Stimulated activated CD4-positive, alpha-beta T cell treated with anti-CD3 and anti-CD28 coated beads, TNF-alpha, amount 100 ng/mL, for 48 hours (primary cell): ENCODE measurements around the gene RNF26.
A peak's percentile ranks its signal among the peaks of the same experiment; 100 is the strongest.

Experiments
- DNase-seq, 3 donors: peaks; one replicate each; pipeline ENCODE4 v3.0.0-alpha.2; 2020; ENCODE audit warnings: low read depth in 3 of 3

RNF26 gene

GRCh38 chr11:119316016-119316728 is 18.2 kb upstream of the RNF26 start:
- DNase-seq: no peak

DNA sequence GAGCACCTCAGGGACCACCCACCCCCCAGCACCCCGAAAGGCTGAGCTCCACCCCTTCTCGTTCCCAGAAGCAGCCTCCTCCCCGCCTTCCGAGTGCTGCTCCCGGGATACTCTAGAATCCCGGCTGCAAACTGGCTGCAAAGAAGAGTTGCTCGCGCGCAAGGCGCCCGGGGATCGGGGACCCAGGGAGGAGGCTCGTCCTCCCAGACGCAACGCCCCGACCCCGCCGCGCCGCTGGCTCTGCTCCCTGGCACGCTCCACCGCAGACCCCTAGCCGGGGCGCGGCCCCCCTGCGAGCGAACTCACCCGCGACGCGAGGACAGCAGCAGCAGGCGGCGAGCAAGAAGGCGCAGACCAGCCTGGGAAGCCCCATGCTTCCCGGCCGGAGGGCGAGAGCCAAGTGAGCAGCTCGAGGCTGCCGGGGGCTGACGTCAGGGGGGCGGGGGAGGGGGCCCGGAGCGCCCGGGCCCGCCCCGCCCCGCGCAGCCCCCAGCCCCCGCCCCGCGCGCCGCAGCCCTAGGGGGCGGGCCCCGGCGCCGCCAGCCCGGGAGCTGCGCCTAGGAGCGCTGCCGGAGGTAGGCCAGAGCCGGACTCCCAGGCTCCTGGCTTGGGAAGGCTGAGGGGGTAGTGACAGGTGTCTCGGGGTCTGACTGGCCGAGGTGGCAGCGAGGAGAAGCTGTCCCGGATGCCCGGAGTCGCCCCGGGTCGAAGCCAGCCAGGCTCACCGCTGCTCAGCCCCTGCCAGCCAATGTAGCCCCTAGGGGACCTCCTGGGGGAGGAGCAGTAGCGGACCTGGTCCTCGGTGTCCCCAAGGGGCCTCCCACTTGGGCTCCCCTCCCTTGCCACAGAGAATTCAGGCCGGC is 17.4 kb upstream of the RNF26 start, which contains the start of gene MCAM:
TSS of gene MCAM (minus strand) at position 402 of the 863 bp plus-strand sequence. CDS start at position 373, 29 bp downstream.
- no peak for DNase-seq

DNA sequence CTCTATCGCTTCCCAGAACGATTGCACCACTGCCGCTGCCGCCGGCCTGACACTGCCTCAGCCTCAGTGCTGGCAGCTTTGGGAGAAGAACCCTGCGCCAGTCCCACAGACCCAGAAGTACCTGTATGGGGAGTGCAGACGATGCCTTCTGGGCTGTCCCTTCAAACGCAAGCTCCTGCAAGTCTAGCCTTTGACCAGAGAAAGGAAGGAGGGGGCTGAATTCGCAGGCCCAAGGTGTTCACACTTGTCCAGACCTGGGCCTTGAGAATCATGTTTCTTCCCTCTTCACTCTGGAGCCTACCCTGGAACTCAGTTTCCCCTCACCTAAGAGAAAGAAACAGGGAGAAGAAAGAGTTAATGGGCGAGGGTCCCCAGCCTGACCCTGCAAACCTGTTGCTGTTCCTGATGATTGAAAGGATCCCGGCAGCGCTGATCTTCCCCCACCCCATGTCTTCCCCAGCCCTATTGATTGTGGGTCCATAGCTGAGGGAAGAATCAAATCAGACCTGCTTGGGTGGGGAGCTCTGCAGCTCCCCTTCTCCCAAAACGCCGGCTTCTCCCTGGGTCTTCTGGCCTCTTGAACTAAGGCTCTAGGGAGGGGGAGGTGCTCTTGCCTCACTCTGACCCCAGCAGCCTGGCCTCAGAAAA is 16.6 kb upstream of the RNF26 start:
- no peak for DNase-seq

DNA sequence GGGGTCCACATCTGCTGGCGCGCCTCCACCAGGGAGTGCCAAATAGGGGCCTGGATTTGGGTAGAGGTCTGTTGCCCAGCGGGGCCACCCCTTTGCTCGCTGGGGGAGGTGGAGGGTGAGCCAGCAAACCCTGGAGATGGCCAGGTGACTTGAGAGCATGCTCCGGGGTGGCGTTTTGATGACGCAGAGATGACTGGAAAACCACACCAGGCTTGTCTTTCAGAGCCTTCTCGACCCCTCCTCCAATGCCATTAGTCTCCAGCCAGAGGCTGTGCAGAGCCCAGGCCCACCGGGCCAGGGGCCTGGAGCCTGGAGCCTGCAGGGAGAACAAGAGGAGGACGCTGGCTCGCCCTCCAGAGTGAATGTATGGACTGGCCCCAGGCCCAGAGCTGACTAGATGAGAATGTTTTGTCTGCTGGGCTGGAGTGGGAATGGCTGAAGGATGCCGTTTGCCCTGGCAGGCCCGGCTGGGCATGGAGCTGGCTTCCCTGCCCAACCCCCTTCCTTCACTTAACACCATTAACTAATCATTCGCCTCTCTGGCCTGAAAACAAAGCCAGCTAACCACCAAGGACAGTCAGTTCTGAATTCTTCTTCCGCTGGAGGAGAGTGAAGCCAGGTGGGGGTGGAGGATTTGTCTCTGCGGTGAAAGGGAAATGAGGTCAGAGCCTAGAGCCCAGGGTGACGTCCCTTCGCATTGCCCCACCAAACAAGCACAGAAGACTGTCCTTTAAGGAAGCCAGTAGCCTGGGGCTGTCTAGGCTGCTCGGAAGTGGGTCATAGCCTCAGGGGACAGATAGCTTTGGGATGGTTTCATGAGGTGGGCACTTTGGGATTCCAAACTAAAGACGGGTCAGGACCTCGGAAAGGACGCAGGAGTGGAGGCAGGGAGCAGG is 15.8 kb upstream of the RNF26 start:
- DNase-seq: no peak

DNA sequence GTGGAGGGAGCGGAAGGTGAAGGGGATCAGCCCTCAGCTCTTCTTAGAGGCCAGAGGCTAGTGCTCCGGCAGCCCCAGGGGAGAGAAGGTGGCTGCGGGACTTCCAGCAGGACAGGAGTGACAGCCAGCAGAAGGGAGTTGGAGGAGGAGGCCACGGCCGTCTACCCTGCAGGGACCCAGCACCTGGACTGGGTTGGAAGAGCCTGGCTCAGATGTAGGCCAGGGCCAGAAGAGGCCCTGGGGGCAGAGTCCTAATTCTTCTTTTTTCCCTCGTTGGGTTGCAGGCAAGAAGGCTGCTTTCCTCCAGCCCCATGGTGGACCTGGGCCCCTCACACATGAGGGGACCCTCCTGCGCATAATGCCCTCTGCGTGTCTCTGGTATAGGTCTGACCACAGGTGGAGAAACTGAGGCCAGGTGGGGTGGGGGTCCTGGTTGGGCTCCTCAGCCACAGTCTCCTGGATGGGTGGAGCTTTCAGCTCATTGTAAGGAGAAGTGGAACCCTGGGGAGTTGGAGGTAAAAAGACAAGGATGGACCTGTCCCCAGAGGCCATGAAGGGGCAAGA is 15.1 kb upstream of the RNF26 start:
- DNase-seq: no peak

DNA sequence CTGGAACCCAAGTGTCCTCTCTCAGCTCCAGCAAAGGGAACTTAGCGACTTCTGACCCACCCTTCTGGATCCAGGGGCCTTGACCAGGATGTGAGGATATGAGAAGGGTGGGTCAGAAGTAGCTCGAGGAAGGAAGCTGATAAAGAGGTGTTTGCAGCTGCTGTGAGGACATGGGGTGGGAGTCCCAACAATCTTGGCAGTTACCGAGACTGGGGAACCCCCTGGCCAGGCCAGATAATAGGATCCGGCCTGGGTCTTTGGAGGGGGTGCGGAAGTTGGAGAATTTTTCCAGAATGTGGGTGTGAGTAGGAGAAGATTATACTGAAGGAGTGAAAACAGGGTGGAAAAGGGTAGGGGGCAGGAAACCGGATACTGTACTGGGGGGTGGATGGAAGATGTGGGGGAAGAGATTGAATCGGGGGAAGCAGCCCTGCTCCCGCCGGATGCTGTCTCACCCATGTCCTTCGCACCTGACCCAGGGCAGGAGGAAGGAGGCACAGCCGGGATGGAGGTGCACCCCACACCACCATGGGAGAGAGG is 14.6 kb upstream of the RNF26 start:
- no peak for DNase-seq

DNA sequence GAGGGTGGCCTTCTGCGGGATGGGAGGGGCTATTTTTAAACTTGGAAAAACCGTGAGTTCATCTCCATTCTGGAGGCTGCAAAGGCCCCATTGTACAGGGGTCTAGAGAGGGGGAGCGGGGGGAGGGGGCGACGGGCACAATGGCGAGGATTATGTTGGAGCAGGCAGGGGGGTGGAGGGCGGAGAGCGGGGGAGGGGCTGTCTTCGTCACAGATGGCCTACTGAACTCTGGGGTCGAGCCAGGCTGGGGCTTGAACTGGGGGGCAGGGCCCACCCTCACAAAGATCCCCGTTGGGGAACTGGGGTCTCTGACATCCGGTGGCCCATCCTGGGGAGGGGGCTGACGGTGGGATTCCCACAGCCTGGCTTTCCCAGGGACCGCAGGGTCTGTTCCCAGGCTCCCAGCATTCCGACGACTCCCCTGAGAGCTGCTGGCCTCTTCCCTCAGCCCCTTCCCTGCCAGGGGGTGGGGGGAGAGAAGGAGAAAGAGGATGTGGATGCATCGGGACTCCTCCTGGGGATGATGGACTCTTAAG is 14.0 kb upstream of the RNF26 start:
- DNase-seq: no peak

GRCh38 chr11:119320776-119321524 is 13.4 kb upstream of the RNF26 start:
- no peak for DNase-seq

DNA sequence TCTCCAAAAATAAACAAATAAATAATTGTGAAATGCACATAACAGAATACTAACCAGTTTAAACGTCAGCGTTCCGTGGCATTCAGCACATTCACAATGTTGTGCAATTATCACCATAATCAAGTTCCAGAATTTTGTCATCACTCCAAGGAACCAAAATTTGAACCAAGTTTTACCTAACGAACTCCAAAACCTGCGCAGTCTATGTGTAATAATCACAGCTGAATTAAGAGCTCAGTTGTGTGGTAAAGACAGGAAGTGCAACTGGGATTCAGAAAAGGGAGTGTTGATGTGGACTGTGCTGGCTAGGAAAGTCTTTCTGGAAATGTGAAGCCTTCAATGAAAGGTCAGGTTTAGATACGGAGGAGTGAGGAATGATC is 12.0 kb upstream of the RNF26 start:
- no peak for DNase-seq

DNA sequence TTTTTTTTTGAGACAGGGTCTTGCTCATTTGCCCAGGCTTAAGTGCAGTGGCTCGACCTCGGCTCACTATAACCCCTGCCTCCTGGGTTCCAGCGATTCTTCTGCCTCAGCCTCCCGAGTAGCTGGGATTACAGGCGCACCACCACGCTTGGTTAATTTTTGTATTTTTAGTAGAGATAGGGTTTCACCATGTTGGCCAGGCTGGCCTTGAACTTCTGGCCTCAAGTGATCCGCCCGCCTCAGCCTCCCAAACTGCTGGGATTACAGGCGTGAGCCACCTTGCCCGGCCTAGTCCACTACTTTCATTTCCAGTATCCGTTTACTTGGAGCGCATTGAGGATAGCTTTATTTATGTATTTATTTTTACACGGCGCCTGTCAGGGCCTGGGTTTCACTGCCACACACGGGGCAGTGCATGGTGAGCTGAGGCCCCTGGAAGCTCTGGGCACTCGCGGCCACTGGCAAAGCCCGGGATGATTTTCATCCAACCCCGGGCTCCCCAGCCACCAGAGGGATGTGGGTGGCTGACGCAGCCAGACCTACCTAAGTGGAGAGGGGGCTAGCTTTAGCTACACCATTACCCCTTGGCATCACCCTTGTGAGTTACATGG is 11.3 kb upstream of the RNF26 start:
- no peak for DNase-seq

DNA sequence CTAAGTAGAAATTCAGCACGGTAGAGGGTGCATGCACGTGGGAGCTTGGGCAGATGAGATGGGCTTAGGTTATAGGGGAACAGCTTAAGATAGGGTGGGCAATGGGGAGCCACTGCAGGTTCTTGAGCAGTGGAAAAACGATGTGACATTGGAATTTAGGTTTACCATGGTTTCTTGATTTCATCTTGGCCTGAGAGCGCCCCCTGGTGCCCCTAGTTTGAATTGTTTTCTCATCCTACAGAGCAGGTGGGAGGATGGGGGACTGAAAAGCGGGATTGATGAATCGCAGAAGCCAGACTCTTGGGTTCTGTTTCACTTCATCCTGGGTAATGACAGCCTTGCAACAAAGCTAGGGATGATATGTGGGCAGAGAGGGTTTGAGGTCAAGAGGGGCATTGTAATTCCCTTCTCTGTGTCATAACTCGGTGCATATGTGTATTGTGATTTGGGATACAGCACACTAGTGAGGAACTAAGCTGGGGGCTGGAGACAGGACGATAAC is 10.7 kb upstream of the RNF26 start:
- DNase-seq: peak; percentile 62 to 76 (median 70)

- no peak for DNase-seq
These were observed 10.1 kb upstream of the RNF26 start for GRCh38 chr11:119324189-119324588.

DNA sequence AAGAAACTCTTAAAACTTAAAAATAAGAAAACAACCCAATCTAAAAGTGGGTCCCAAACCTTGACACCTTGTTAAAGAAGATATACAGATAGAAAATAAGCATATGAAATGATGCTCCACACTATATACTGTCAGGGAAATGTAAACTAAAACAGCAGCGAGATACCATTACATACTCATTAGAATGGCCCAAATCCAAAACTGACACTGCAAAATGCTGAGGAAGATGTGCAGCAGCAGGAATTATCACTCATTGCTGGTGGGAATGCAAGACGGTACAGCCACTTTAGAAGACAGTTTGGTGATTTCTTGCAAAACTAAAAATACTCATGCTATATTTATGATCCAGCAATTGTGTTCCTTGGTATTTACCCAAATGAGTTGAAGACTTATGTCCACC is 5.0 kb upstream of the RNF26 start:
- DNase-seq: no peak

DNA sequence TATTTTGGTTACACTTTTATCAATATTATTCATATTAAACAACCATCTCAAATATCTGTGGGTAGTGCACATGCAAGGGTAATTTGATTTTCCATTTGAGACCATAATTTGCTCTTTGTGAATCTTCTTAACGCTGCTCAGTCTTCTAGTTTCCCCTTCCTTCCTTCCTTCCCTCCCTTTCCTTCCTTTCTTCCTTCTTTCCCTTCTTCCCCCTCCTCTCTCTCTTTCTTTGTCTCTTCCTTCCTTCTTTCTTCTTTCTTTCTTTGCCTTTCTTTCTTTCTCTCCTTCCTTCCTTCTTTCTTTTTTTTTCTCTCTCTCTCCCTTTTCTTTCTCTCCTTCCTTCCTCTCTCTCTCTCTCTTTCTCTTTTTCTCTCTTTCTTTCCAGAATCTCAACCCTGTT is 4.1 kb upstream of the RNF26 start:
- DNase-seq: no peak

GRCh38 chr11:119332111-119332765 is 2.1 kb upstream of the RNF26 start:
- DNase-seq: no peak

DNA sequence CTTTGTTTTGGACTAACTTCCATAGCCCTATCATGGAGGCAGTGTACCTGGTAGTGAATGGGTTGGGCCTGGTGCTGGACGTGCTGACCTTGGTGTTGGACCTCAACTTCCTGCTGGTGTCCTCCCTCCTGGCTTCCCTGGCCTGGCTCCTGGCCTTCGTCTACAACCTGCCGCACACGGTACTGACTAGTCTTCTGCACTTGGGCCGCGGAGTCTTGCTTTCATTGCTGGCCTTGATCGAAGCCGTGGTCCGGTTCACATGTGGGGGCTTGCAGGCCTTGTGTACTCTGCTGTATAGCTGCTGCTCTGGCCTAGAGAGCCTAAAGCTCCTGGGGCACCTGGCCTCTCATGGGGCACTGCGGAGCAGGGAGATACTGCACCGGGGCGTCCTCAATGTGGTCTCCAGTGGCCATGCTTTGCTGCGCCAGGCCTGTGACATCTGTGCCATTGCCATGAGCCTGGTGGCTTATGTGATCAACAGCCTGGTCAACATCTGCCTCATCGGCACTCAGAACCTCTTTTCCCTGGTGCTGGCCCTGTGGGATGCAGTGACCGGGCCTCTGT is 846 bp downstream of the RNF26 start:
- no peak for DNase-seq

DNA sequence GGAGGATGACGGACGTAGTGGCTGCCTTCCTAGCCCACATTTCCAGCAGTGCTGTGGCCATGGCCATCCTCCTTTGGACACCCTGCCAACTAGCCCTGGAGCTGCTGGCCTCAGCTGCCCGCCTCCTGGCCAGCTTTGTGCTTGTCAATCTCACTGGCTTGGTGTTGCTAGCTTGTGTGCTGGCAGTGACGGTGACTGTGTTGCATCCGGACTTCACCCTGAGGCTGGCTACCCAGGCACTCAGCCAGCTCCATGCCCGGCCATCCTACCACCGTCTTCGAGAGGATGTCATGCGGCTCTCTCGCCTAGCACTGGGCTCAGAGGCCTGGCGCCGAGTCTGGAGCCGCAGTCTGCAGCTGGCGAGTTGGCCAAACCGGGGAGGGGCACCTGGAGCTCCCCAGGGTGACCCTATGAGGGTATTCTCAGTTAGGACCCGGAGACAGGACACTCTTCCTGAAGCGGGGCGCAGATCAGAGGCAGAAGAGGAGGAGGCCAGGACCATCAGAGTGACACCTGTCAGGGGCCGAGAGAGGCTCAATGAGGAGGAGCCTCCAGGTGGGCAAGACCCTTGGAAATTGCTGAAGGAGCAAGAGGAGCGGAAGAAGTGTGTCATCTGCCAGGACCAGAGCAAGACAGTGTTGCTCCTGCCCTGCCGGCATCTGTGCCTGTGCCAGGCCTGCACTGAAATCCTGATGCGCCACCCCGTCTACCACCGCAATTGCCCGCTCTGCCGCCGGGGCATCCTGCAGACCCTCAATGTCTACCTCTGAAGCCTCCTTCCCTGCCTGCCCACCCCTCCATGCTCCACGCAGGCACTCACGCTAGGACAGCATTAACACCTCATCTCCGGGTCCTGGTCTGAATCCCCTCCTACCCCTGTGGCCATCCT is 1.6 kb downstream of the RNF26 start:
- DNase-seq: no peak
